ENCODE data around the gene COX7B2.
A peak's percentile ranks its signal among the peaks of the same experiment; 100 is the strongest.

COX7B2 gene

GRCh38 chr4:46933686-46934085 is 24.6 kb upstream of the COX7B2 start:
- no peak for DNase-seq (ENCODE audit: low read depth)
- H3K4me3 ChIP-seq (ENCODE audit: low read depth, low read length) = no peak overlapping the region
- no peak for TF ChIP-seq CTCF (IDR thresholded peaks at IDR 0.05; ENCODE audit: insufficient read depth, low read depth, low read length, missing control alignments)

GRCh38 chr4:46931981-46932380 is 22.9 kb upstream of the COX7B2 start:
- peak; percentile 64 for TF ChIP-seq CTCF (IDR thresholded peaks at IDR 0.05; ENCODE audit: insufficient read depth, low read depth, low read length, missing control alignments)
- DNase-seq (ENCODE audit: low read depth) = peak; percentile 50
- no peak overlapping the region for H3K4me3 ChIP-seq (ENCODE audit: low read depth, low read length)

GRCh38 chr4:46930891-46931290 is 21.8 kb upstream of the COX7B2 start:
- DNase-seq (ENCODE audit: low read depth) = no peak
- no peak overlapping the region for H3K4me3 ChIP-seq (ENCODE audit: low read depth, low read length)
- no peak for TF ChIP-seq CTCF (IDR thresholded peaks at IDR 0.05; ENCODE audit: insufficient read depth, low read depth, low read length, missing control alignments)

GRCh38 chr4:46927201-46927600 is 18.2 kb upstream of the COX7B2 start:
- no peak for TF ChIP-seq CTCF (IDR thresholded peaks at IDR 0.05; ENCODE audit: insufficient read depth, low read depth, low read length, missing control alignments)
- H3K4me3 ChIP-seq (ENCODE audit: low read depth, low read length) = no peak overlapping the region
- DNase-seq (ENCODE audit: low read depth) = no peak

- no peak for DNase-seq (ENCODE audit: low read depth)
- no peak for TF ChIP-seq CTCF (IDR thresholded peaks at IDR 0.05; ENCODE audit: insufficient read depth, low read depth, low read length, missing control alignments)
- no peak overlapping the region for H3K4me3 ChIP-seq (ENCODE audit: low read depth, low read length)
Measured at GRCh38 chr4:46924789-46925529, 15.9 kb upstream of the COX7B2 start.

- no peak for TF ChIP-seq CTCF (IDR thresholded peaks at IDR 0.05; ENCODE audit: insufficient read depth, low read depth, low read length, missing control alignments)
- DNase-seq (ENCODE audit: low read depth) = no peak
- H3K4me3 ChIP-seq (ENCODE audit: low read depth, low read length) = no peak overlapping the region
Measured at GRCh38 chr4:46922205-46922604, 13.2 kb upstream of the COX7B2 start.

GRCh38 chr4:46908148-46908547 is 897 bp downstream of the COX7B2 start:
- no peak overlapping the region for H3K4me3 ChIP-seq (ENCODE audit: low read depth, low read length)
- no peak for TF ChIP-seq CTCF (IDR thresholded peaks at IDR 0.05; ENCODE audit: insufficient read depth, low read depth, low read length, missing control alignments)
- DNase-seq (ENCODE audit: low read depth) = no peak
